HEK293T (cell line): ENCODE results near the gene NYAP1.

ENCODE experiments used
- FOXA1 ChIP-seq: fragments of 450-650 bp; IDR thresholded peaks from 2 replicates; pipeline ENCODE4 v1.6.1; 2016; ENCODE audit warnings: mild to moderate bottlenecking
- FOXK2 ChIP-seq: fragments of 450-650 bp; IDR thresholded peaks from 2 replicates; pipeline ENCODE4 v1.6.1; 2016; ENCODE audit warnings: mild to moderate bottlenecking
- FOXM1 ChIP-seq: fragments of 450-650 bp; IDR thresholded peaks from 2 replicates; pipeline ENCODE4 v1.6.1; 2017; ENCODE audit warnings: mild to moderate bottlenecking, borderline replicate concordance
- SP1 ChIP-seq: fragments of 450-650 bp; IDR thresholded peaks from 2 replicates; pipeline ENCODE4 v1.6.1; 2017
- SUZ12 ChIP-seq: fragments of 450-650 bp; IDR thresholded peaks from 2 replicates; pipeline ENCODE4 v1.6.1; 2016; ENCODE audit warnings: mild to moderate bottlenecking

GRCh38 chr7:100483090-100483721 lies 521 bp upstream of the NYAP1 start:
- TF ChIP-seq SP1 (no peak), FOXK2 (no peak), FOXA1 (no peak), FOXM1 (peak; percentile 56), SUZ12 (no peak)
